HepG2 (cell line): ENCODE measurements around the gene CALN1. TPM values are rescaled to one million over a fixed set of nuclear protein-coding genes. Genes with fewer than 3 reads are reported as not detected.

Source experiments
- ATAC-seq: fragments of 200-7000 bp; cut with Tn5 transposase; 3 replicates; pipeline ENCODE4 v1.9.1; 2020; ENCODE audit warnings: mild to moderate bottlenecking, moderate library complexity
- BruUV-seq: library from RNA; stranded (reverse); fragments of 400-500 nt; replicated peaks from 2 replicates; lab custom pipeline; 2021; lab: Mats Ljungman, UMichigan
- CTCF ChIA-PET: fragments of 300-600 bp; formaldehyde crosslinking; extraction: SDS; loops from one replicate; lab custom pipeline; 2021; ENCODE audit warnings: low total read pairs, inconsistent platforms, low intra/inter-chr PET ratio; lab: Yijun Ruan, JAX
- POLR2A ChIA-PET: fragments of 350-600 bp; sonication (Branson Sonifier 250); formaldehyde crosslinking; loops from one replicate; lab custom pipeline; 2020; ENCODE audit warnings: antibody characterized with exemption, inconsistent platforms; lab: Yijun Ruan, JAX
- DNase-seq: peaks from one replicate; pipeline ENCODE4 v3.0.0-alpha.2; 2015; ENCODE audit warnings: low spot score
- FAIRE-seq: peaks from 3 replicates; lab custom pipeline; 2011; peaks lifted over from hg19 to GRCh38; lab: Jason Lieb, UNC
- H2AFZ ChIP-seq: one replicate; pipeline ENCODE4 v1.6.1; 2011; ENCODE audit warnings: low read length, inconsistent platforms
- H3K27ac ChIP-seq: fragments of 300-600 bp; 3 replicates; pipeline ENCODE4 v1.8.0; 2011; ENCODE audit warnings: mixed run types, mild to moderate bottlenecking, mixed read lengths, low read length, inconsistent platforms; ENCODE audit not compliant: insufficient read depth; ENCODE audit errors: extremely low read length
- H3K27me3 ChIP-seq, 2 experiments: fragments of 200-600 bp in 1 of 2; 2 replicates in 1 of 2; 3 replicates in 1 of 2; pipeline versions ENCODE4 v1.6.0 to v1.8.0; 2011; ENCODE audit warnings: low read length in 2 of 2, mild to moderate bottlenecking in 2 of 2, moderate library complexity in 2 of 2, inconsistent platforms in 1 of 2; ENCODE audit not compliant: insufficient read depth in 2 of 2, control insufficient read depth in 1 of 2
- H3K36me3 ChIP-seq, 2 experiments: fragments of 200-600 bp in 1 of 2; replicated peaks in 1 of 2; 2 replicates in 1 of 2; 3 replicates in 1 of 2; pipeline versions ENCODE4 v1.5.1 to v1.8.0; 2011; ENCODE audit warnings: low read length in 2 of 2, inconsistent platforms in 1 of 2; ENCODE audit not compliant: insufficient read depth in 2 of 2, control insufficient read depth in 1 of 2
- H3K4me1 ChIP-seq: 2 replicates; pipeline ENCODE4 v1.5.1; 2012; ENCODE audit warnings: low read length, inconsistent platforms; ENCODE audit not compliant: insufficient read depth
- H3K4me2 ChIP-seq: 2 replicates; pipeline ENCODE4 v1.6.0; 2011; ENCODE audit warnings: low read depth, low read length, inconsistent platforms
- H3K4me3 ChIP-seq, 3 experiments: fragments of 200-600 bp in 1 of 3; sonication (generic), shearing (Covaris generic) in 1 of 3; replicated peaks in 1 of 3; 2 replicates each; pipeline ENCODE4 v1.5.1; 2011 to 2016; ENCODE audit warnings: low read length in 3 of 3, inconsistent platforms in 2 of 3, low read depth in 2 of 3, mild to moderate bottlenecking in 2 of 3, control low read depth in 1 of 3, mixed read lengths in 1 of 3; ENCODE audit not compliant: insufficient read depth in 1 of 3
- H3K79me2 ChIP-seq: one replicate; pipeline ENCODE4 v1.6.1; 2011; ENCODE audit warnings: low read length, inconsistent platforms; ENCODE audit not compliant: insufficient read depth
- H3K9ac ChIP-seq: 2 replicates; pipeline ENCODE4 v1.6.0; 2011; ENCODE audit warnings: mild to moderate bottlenecking, low read depth, low read length, inconsistent platforms; ENCODE audit not compliant: insufficient read depth
- H3K9me3 ChIP-seq: 2 replicates; pipeline ENCODE4 v1.5.1; 2012; ENCODE audit warnings: mild to moderate bottlenecking, low read length
- H4K20me1 ChIP-seq: 2 replicates; pipeline ENCODE4 v1.6.0; 2011; ENCODE audit warnings: inconsistent platforms, mild to moderate bottlenecking, low read length, moderate library complexity; ENCODE audit not compliant: insufficient read depth
- ERF ChIP-seq: IDR thresholded peaks from 2 replicates; pipeline ENCODE4 v1.6.1; 2018; ENCODE audit warnings: missing biosample characterization, missing genetic modification reagents
- PCBP1 ChIP-seq: fragments of 200-400 bp; formaldehyde crosslinking; IDR thresholded peaks from 2 replicates; pipeline ENCODE4 v1.6.1; 2017; ENCODE audit warnings: mild to moderate bottlenecking, low read depth, low read length, borderline replicate concordance
- RFX5 ChIP-seq: IDR thresholded peaks from 2 replicates; pipeline ENCODE4 v1.6.1; 2011; ENCODE audit warnings: low read depth, low read length, improper control_type of control experiment
- SP2 ChIP-seq: sonication (generic); formaldehyde crosslinking; IDR thresholded peaks from 2 replicates; pipeline ENCODE4 v1.5.1; 2020; ENCODE audit warnings: mild to moderate bottlenecking, missing genetic modification reagents
- SRF ChIP-seq: IDR thresholded peaks from 2 replicates; pipeline ENCODE4 v1.6.1; 2011; ENCODE audit warnings: mild to moderate bottlenecking, low read depth, low read length, moderate library complexity
- TMF1 ChIP-seq: sonication (generic); formaldehyde crosslinking; IDR thresholded peaks from 2 replicates; pipeline ENCODE4 v1.8.1; 2022; ENCODE audit warnings: low read depth, missing genetic modification reagents
- ZMAT3 ChIP-seq: sonication (generic); formaldehyde crosslinking; conservative IDR thresholded peaks from 2 replicates; pipeline ENCODE4 v1.7.0; 2021; ENCODE audit warnings: missing genetic modification reagents
- ZNF180 ChIP-seq: sonication (generic); formaldehyde crosslinking; IDR thresholded peaks from 2 replicates; pipeline ENCODE4 v1.4.0; 2020; ENCODE audit warnings: low read depth, missing genetic modification reagents, borderline replicate concordance
- ZNF207 ChIP-seq: fragments of 450-650 bp; IDR thresholded peaks from 2 replicates; pipeline ENCODE4 v1.6.1; 2016; ENCODE audit warnings: antibody characterized with exemption, borderline replicate concordance
- ZNF550 ChIP-seq: sonication (generic); formaldehyde crosslinking; IDR thresholded peaks from 2 replicates; pipeline ENCODE4 v1.4.0; 2020; ENCODE audit warnings: mild to moderate bottlenecking, missing genetic modification reagents, borderline replicate concordance
- ZNF670 ChIP-seq: sonication (generic); formaldehyde crosslinking; IDR thresholded peaks from 2 replicates; pipeline ENCODE4 v1.8.0; 2022; ENCODE audit warnings: mild to moderate bottlenecking, missing genetic modification reagents, borderline replicate concordance
- ZNF839 ChIP-seq: sonication (generic); formaldehyde crosslinking; IDR thresholded peaks from 2 replicates; pipeline ENCODE4 v1.4.0; 2020; ENCODE audit warnings: missing genetic modification reagents, mild to moderate bottlenecking, borderline replicate concordance
- ZSCAN25 ChIP-seq: sonication (generic); formaldehyde crosslinking; IDR thresholded peaks from 2 replicates; pipeline ENCODE4 v1.8.0; 2022; ENCODE audit warnings: mild to moderate bottlenecking, missing genetic modification reagents
- WGBS: methylation state at CpG from one replicate; pipeline ENCODE4 v1.1.6; 2017; ENCODE audit warnings: low lambda C conversion rate; 5-methylcytosine and 5-hydroxymethylcytosine counted together
- in situ Hi-C: cut with HindIII; loops from 2 replicates; pipeline ENCODE4 v1.10.0; 2017; ENCODE audit warnings: low pct_unique_long_range_greater_than_20kb; ENCODE audit not compliant: extremely low pct_ligation_motif_present
- intact Hi-C: fragments of 100-400 bp; cut with micrococcal nuclease; formaldehyde crosslinking; loops from one replicate; pipeline ENCODE4 v1.10.0; 2022; ENCODE audit not compliant: unreplicated experiment
- polyA plus RNA-seq, 8 experiments: library from polyadenylated mRNA; depleted of rRNA in 3 of 8; stranded (reverse) in 7 of 8; unstranded in 1 of 8; fragments of >200 nt; fragmentation: Illumina TruSeq in 4 of 8; extraction: Trizol in 4 of 8; gene quantifications; 2 replicates each; pipeline versions ENCODE4 v1.2.1 to v1.2.3, GENCODE V29; 2011 to 2016; ENCODE audit warnings: low read depth in 4 of 8, missing spikeins in 1 of 8, mixed read lengths in 1 of 8; ENCODE audit not compliant: insufficient read depth in 1 of 8
- total RNA-seq, 5 experiments: library from RNA; depleted of rRNA; stranded (reverse); fragments of >200 nt; fragmentation: Illumina TruSeq; extraction: Trizol; gene quantifications; 2 replicates each; pipeline ENCODE4 v1.2.3, GENCODE V29; 2016; ENCODE audit warnings: low read depth in 1 of 5
- TF ChIP-seq, protein P1 (sequence below): sonication (generic); formaldehyde crosslinking; IDR thresholded peaks from 2 replicates; pipeline ENCODE4 v1.5.0; 2020; ENCODE audit warnings: missing genetic modification reagents
- TF ChIP-seq, protein P2 (sequence below): sonication (generic); formaldehyde crosslinking; IDR thresholded peaks from 2 replicates; pipeline ENCODE4; 2020; ENCODE audit warnings: missing genetic modification reagents, mild to moderate bottlenecking, borderline replicate concordance
- TF ChIP-seq, protein P3 (sequence below): IDR thresholded peaks from 2 replicates; pipeline ENCODE4 v1.6.1; 2016; ENCODE audit warnings: mild to moderate bottlenecking, missing biosample characterization, missing genetic modification reagents
- TF ChIP-seq, protein P4 (sequence below): IDR thresholded peaks from 2 replicates; pipeline ENCODE4 v1.6.1; 2016; ENCODE audit warnings: missing biosample characterization, missing genetic modification reagents, low read depth

The CALN1 gene
- total and polyA plus RNA-seq, 2 of the 13 experiments (the other 11 are each of a cell fraction or from before 2014, with no cell fraction given): not detected

DNA sequence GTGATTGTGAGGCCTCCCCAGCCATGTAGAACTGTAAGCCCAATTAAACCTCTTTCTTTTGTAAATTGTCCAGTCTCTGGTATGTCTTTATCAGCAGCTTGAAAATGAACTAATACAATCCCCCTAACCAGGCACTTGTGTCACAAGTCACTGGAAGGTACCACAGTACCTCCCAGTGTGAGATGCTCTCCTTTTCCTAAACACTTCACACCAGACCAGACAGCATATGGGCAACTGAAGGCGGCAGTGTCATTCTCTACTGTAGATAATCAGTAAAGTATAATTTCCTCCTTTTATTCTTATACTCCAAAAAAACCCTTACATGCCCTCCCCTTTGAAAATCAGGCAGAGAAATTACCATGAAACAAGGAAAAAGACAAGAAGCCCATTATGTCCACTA, 113.2 kb downstream of the CALN1 start:
- Histone ChIP-seq H3K4me3 (no peak overlapping the region), H3K27ac (no peak overlapping the region), H3K9me3 (no peaks in the 10 kb centered on the region), H4K20me1 (no peaks in the 10 kb centered on the region), H3K4me2 (no peak overlapping the region), H3K4me1 (no peaks in the 10 kb centered on the region), H3K9ac (no peak overlapping the region), H2AFZ (no peak overlapping the region), H3K36me3 (no peaks in the 10 kb centered on the region), H3K27me3 (peaks cover 0 to 3% of the 10 kb centered on the region in 2 experiments; a peak in 1 of 5 replicates), H3K79me2 (no peaks in the 10 kb centered on the region)
- 0% methylated on average over 1 of the region's 1 CpG for WGBS
- TF ChIP-seq, protein P1, sequence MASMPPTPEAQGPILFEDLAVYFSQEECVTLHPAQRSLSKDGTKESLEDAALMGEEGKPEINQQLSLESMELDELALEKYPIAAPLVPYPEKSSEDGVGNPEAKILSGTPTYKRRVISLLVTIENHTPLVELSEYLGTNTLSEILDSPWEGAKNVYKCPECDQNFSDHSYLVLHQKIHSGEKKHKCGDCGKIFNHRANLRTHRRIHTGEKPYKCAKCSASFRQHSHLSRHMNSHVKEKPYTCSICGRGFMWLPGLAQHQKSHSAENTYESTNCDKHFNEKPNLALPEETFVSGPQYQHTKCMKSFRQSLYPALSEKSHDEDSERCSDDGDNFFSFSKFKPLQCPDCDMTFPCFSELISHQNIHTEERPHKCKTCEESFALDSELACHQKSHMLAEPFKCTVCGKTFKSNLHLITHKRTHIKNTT (CRISPR knock-in tag): no peak
- no peak for TF ChIP-seq ZNF839
- TF ChIP-seq ZMAT3 (CRISPR knock-in tag): no peak
- TF ChIP-seq, protein P2, sequence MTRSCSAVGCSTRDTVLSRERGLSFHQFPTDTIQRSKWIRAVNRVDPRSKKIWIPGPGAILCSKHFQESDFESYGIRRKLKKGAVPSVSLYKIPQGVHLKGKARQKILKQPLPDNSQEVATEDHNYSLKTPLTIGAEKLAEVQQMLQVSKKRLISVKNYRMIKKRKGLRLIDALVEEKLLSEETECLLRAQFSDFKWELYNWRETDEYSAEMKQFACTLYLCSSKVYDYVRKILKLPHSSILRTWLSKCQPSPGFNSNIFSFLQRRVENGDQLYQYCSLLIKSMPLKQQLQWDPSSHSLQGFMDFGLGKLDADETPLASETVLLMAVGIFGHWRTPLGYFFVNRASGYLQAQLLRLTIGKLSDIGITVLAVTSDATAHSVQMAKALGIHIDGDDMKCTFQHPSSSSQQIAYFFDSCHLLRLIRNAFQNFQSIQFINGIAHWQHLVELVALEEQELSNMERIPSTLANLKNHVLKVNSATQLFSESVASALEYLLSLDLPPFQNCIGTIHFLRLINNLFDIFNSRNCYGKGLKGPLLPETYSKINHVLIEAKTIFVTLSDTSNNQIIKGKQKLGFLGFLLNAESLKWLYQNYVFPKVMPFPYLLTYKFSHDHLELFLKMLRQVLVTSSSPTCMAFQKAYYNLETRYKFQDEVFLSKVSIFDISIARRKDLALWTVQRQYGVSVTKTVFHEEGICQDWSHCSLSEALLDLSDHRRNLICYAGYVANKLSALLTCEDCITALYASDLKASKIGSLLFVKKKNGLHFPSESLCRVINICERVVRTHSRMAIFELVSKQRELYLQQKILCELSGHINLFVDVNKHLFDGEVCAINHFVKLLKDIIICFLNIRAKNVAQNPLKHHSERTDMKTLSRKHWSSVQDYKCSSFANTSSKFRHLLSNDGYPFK (CRISPR knock-in tag): no peak
- TF ChIP-seq RFX5: no peak
- TF ChIP-seq ERF (CRISPR knock-in tag): no peak
- TF ChIP-seq ZNF550: no peak
- TF ChIP-seq ZNF670 (CRISPR knock-in tag): no peak
- TF ChIP-seq SRF: no peak
- no peak for TF ChIP-seq ZSCAN25 (CRISPR knock-in tag)
- TF ChIP-seq, protein P3, sequence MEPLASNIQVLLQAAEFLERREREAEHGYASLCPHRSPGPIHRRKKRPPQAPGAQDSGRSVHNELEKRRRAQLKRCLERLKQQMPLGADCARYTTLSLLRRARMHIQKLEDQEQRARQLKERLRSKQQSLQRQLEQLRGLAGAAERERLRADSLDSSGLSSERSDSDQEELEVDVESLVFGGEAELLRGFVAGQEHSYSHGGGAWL (CRISPR knock-in tag): no peak
- TF ChIP-seq ZNF207: no peak
- TF ChIP-seq, protein P4, sequence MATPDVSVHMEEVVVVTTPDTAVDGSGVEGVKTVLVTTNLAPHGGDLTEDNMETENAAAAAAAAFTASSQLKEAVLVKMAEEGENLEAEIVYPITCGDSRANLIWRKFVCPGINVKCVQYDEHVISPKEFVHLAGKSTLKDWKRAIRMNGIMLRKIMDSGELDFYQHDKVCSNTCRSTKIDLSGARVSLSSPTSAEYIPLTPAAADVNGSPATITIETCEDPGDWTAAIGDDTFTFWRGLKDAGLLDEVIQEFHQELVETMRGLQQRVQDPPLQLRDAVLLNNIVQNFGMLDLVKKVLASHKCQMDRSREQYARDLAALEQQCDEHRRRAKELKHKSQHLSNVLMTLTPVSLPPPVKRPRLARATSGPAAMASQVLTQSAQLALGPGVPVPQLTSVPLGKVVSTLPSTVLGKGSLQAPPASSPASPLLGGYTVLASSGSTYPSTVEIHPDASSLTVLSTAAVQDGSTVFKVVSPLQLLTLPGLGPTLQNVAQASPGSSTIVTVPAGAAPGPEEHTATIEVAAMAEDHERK (CRISPR knock-in tag): no peak
- TF ChIP-seq SP2 (CRISPR knock-in tag): no peak
- no peak for TF ChIP-seq TMF1
- TF ChIP-seq PCBP1: no peak
- TF ChIP-seq ZNF180 (CRISPR knock-in tag): no peak
- intact Hi-C loops (no loop called here), in situ Hi-C loops (no loop called here)
- no peak for ATAC-seq
- no peak for FAIRE-seq
- BruUV-seq: no TSS peak
- POLR2A ChIA-PET: no interaction called here
- no peak for DNase-seq
- CTCF ChIA-PET: no interaction called here
